HG03565 (cell line): ENCODE measurements around the gene GNG8.

ENCODE experiments used
- ATAC-seq: cut with Tn5 transposase; IDR thresholded peaks from one replicate; pipeline ENCODE4 v1.9.1; 2021; ENCODE audit warnings: mild to moderate bottlenecking, moderate library complexity; ENCODE audit not compliant: unreplicated experiment

The GNG8 gene

DNA sequence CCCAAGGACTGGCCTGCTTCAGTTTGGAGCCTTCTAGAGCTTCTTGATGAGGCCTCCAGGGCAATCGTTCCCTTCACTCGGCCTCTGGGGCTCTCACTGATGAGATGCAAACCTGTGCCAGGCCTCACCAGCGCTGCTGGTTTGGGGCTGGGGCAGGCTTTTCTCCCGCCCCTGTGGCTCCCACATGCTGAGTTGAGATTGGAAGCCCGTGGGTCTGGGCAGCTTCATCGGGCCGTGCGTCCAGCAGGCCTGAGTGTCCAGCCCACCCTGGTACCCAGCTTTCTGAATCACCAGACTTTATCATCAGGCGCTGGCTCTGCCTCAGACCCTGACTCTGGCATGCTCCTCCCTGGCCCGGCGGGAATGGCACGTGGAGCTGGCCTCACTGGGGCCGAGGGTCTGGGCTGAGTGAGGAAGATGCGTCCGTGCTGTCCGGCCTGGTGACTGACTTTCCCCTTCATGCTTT is 30.6 kb downstream of the GNG8 start:
- ATAC-seq, result no peak

GRCh38 chr19:46604781-46605355 is 31.1 kb downstream of the GNG8 start:
- ATAC-seq, result no peak

- ATAC-seq, result no peak
Observed at GRCh38 chr19:46603752-46604231, 32.2 kb downstream of the GNG8 start.

DNA sequence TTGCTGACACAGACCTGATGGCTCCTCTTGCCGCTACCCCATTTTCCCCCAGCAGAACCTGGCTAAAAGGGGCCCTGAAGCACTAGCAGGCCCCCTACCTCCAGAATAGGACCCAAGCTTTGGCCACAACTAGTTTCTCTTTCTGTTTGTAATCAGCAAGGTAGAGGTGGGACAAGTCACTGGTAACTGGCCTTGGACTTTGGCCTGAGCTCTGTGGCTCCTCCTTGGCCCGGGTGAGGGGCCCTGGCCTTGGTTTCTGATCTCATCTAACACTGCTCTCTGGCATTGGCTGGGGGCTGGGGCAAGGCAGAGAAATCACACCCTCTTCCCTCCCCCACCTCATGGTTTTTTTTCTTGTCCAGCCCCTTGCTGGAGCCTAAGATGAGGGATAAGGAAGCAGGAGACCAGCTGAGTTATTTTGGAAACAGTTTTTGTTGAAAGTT is 32.8 kb downstream of the GNG8 start:
- ATAC-seq, result no peak

GRCh38 chr19:46602392-46603194 is 33.4 kb downstream of the GNG8 start:
- no peak for ATAC-seq

DNA sequence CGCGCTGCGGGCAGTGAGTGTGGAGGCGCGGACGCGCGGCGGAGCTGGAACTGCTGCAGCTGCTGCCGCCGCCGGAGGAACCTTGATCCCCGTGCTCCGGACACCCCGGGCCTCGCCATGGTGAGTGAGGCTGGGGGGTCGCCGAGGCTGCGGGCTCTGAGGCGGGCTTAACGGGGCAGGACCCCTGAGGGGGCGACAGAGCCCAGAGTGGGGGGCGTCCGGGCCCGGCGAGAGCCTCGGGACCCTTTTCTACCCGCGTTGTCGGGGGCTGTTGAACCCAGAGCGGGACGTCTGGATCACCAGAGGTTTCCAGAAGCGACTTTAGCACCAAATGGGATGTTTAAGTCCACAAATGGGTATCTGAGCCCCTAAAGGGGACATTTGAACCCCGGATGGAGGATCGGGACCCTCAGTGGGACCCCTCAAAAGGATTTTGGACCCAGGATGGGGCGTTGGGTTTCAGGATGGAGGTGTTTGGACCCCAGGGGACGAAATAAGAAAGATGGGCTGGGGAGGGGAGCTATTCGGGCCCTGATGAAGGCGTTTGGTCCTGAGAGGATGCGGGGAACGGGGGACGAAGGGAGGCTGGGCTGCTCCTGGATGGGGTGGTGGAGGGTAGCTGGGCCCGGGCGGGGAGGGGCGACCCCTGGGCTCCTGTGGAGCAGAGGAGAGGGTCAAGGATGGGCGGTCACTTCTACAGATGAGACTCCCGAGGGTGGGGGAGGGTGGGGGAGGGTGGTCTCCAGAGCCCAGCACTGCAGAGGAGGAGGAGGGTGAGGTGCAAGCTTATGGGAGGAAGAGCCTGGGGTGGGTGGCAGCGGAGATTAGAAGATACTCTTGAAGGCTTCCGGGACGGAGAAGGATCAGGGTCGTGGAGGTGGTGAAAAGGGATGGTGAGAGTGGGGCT is 34.4 kb downstream of the GNG8 start, which contains the start of gene CALM3:
Gene CALM3, plus strand, starts transcription at position 13 of the 907 bp plus-strand sequence. Its CDS starts 105 bp downstream, at position 118.
- no peak for ATAC-seq

- ATAC-seq, result peak; percentile 83
Observed at GRCh38 chr19:46600384-46601317, 35.4 kb downstream of the GNG8 start.

DNA sequence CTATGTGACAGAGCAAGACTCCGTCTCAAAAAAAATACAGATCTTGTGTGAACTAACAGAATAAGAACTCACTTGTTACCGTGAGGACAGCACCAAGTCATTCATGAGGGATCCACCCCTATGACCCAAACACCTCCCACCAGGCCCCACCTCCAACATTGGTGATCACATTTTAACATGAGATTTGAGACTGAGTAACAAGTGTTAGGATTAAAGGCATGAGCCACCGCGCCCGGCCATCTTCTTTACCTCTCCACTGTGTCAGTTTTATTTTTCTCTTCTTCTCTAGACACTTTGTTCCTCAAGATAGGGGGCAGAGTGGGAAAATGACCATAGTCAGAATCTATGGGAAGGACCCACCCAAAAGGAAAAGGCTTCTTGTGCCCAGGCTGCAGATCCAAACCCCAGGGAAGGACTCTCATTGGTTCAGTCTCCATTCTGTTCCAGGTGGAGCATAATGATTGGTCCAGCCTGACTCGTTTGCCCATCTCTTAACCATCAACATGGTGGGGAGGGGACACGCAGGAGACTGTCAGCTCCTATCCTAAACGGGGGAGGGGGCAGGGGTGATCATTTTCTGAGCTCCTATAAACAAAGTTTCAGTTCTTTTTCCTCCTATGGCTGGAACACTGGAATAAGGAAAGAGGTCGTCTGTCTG is 36.2 kb downstream of the GNG8 start:
- no peak for ATAC-seq

- ATAC-seq, result no peak
Observed at GRCh38 chr19:46598372-46598917, 37.6 kb downstream of the GNG8 start.

DNA sequence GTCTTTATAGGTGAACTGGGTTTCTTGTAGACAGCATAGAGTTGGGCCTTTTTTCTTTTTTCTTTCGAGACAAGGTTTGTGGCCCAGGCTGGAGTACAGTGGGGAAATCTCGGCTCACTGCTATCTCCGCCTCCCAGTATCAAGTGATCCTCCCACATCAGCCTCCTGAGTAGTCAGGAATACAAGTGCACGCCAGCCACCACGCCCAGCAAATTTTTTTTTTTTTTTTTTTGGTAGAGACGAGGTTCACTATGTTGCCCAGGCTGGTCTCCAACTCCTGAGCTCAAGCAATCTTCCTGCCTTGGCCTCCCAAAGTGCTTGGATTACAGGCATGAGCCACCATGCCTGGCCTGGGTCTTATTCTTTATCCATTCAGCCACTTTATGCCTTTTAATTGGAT is 40.0 kb downstream of the GNG8 start:
- ATAC-seq, result no peak

DNA sequence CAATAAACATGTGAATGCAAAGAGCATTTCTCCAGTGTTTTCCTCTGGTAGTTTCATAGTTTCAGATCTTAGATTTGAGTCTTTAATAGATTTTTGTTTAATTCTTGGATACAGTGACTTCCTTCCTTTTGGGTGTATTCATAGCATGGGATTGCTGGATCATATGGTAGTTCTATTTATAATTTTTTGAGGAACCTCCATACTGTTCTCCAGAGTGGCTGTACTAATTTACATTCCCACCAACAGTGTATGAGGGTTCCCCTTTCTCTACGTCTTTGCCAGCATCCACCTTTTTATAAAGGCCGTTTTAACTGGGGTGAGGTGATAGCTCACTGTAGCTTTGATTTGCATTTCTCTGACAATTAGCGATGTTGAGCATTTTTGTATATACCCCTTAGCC is 44.1 kb downstream of the GNG8 start:
- no peak for ATAC-seq

- ATAC-seq, result no peak
Observed at GRCh38 chr19:46591254-46591653, 44.7 kb downstream of the GNG8 start.

DNA sequence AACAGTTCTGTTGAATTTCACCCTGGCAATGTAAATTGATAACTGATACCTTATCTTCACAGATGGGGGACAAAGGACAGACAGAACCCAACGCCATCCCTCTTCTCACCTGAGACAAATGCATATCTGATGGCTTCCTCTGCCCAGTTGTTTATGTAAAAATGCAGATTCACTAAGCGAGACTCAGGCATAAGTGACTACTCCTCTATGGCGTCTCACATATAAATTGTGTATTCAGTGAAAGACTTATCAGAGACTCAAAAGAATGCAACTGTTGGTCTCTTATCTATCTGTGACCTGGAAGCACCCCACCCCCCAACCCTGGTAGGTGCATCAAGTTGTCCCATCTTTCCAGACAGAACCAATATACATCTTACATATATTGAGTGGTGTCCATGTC is 48.1 kb downstream of the GNG8 start:
- no peak for ATAC-seq

- no peak for ATAC-seq
Observed at GRCh38 chr19:46586294-46586693, 49.7 kb downstream of the GNG8 start.

DNA sequence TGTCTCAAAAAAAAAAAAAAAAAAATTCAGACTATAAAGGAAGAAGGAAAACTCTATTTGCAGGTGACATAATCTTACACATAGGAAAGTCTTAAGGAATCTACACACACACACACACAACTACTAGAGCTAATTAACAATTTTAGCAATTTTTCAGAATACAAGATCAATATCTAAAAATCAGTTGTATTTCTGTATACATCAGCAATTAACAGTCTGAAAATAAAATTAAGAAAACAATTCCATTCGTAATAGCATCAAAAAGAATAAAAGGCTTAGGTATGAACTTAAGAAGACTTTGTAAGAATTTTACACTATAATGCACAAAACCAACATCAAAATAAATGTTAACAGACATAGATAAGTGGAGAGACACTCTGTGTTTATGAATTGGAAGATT is 50.5 kb downstream of the GNG8 start:
- ATAC-seq, result no peak
